Left ventricle myocardium inferior (tissue), 1 donor: ENCODE results near the gene DIAPH3. TPM values are rescaled to one million over a fixed set of nuclear protein-coding genes. Genes with fewer than 3 reads are reported as not detected.

Experiments used
- DNase-seq: peaks from one replicate; pipeline ENCODE4 v3.0.0-alpha.2; 2020
- H3K27ac ChIP-seq: fragments of 200-600 bp; replicated peaks from 2 replicates; pipeline ENCODE4 v1.8.0; 2021
- H3K27me3 ChIP-seq: fragments of 200-600 bp; 2 replicates; pipeline ENCODE4 v1.8.0; 2021; ENCODE audit warnings: low read depth
- H3K36me3 ChIP-seq: fragments of 200-600 bp; 2 replicates; pipeline ENCODE4 v1.8.0; 2021
- H3K4me1 ChIP-seq: fragments of 200-600 bp; 2 replicates; pipeline ENCODE4 v1.8.0; 2021
- H3K4me3 ChIP-seq: fragments of 200-600 bp; 2 replicates; pipeline ENCODE4 v1.8.0; 2021; ENCODE audit warnings: mild to moderate bottlenecking, moderate library complexity
- H3K9me3 ChIP-seq: fragments of 200-600 bp; replicated peaks from 2 replicates; pipeline ENCODE4 v1.8.0; 2021
- intact Hi-C: fragments of 100-400 bp; cut with micrococcal nuclease; formaldehyde crosslinking; loops from one replicate; pipeline ENCODE4 v1.11.0; 2022
- total RNA-seq: library from RNA; stranded (reverse); fragmentation: NEBNext Ultra II Directional; extraction: Animal tissue kit (Norgen Biotek cat#: 25700); gene quantifications from one replicate; pipeline ENCODE4 v1.2.1, GENCODE V29; 2021
- TF ChIP-seq, protein P1 (sequence below): fragments of 200-600 bp; IDR thresholded peaks from 2 replicates; pipeline ENCODE4 v1.8.0; 2021; ENCODE audit warnings: antibody characterized with exemption, mild to moderate bottlenecking, borderline replicate concordance
- donor health status: DM: no; HTN: yes; CAD: no; lungs with severe emphysema.

DIAPH3 gene
- total RNA-seq, 1 donor from 2014 or later = 0.25 TPM

DNA sequence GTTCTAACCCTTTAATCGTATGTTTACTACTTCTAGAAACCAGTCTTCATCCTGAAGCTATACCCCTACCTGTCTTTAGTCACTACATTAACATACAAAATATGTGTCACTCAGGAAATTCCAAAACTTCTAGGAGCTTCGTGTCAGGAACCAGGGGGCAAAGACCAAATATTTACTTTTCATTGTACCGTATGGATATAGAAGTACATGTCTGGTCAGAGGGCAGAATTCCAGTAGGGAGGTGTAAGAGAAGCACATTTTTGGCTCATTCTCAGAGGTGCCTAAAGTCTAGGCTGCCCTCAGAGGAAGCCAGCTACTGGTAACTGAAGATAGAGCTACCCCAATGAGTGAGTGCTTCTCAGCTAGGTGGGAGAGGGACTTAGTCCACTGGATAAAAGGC, 320.7 kb downstream of the DIAPH3 start:
- H3K27ac ChIP-seq = no peak overlapping the region
- TF ChIP-seq, protein P1, sequence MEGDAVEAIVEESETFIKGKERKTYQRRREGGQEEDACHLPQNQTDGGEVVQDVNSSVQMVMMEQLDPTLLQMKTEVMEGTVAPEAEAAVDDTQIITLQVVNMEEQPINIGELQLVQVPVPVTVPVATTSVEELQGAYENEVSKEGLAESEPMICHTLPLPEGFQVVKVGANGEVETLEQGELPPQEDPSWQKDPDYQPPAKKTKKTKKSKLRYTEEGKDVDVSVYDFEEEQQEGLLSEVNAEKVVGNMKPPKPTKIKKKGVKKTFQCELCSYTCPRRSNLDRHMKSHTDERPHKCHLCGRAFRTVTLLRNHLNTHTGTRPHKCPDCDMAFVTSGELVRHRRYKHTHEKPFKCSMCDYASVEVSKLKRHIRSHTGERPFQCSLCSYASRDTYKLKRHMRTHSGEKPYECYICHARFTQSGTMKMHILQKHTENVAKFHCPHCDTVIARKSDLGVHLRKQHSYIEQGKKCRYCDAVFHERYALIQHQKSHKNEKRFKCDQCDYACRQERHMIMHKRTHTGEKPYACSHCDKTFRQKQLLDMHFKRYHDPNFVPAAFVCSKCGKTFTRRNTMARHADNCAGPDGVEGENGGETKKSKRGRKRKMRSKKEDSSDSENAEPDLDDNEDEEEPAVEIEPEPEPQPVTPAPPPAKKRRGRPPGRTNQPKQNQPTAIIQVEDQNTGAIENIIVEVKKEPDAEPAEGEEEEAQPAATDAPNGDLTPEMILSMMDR = no peak
- H3K9me3 ChIP-seq = no peaks in the 10 kb centered on the region
- H3K27me3 ChIP-seq = no peaks in the 10 kb centered on the region
- no peak overlapping the region for H3K4me3 ChIP-seq
- intact Hi-C loops = no loop called here
- no peak for DNase-seq
- no peaks in the 10 kb centered on the region for H3K4me1 ChIP-seq
- no peaks in the 10 kb centered on the region for H3K36me3 ChIP-seq

- Histone ChIP-seq H3K4me1 (no peaks in the 10 kb centered on the region), H3K36me3 (no peaks in the 10 kb centered on the region), H3K27me3 (no peaks in the 10 kb centered on the region), H3K9me3 (no peaks in the 10 kb centered on the region), H3K4me3 (no peak overlapping the region), H3K27ac (no peak overlapping the region)
- no peak for DNase-seq
- intact Hi-C loops = no loop called here
- TF ChIP-seq, protein P1 = no peak
These were observed 321.2 kb downstream of the DIAPH3 start for GRCh38 chr13:59842507-59842906.

DNA sequence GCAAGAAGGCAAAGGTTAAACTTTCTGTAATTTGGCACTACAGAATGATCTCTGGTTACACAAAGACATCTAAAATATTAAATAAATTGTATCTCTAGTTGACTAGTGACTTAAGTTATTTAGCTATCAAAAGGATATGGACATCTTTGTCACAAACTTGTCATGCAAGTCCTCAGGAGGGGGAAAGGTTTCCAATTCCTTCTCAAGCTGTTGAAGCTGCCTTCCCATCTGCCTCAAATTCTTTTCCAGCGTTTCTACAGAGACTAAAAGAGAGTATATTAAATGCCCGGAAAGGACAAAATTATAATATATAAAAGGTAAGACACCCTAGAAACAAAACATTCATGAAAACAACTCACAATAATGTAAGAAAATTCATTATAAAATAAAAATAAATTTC, 324.5 kb downstream of the DIAPH3 start:
- Histone ChIP-seq H3K27ac (no peak overlapping the region), H3K4me1 (no peaks in the 10 kb centered on the region), H3K36me3 (no peaks in the 10 kb centered on the region), H3K9me3 (no peaks in the 10 kb centered on the region), H3K27me3 (no peaks in the 10 kb centered on the region), H3K4me3 (no peak overlapping the region)
- intact Hi-C loops = no loop called here
- DNase-seq = no peak
- TF ChIP-seq, protein P1 = no peak

DNA sequence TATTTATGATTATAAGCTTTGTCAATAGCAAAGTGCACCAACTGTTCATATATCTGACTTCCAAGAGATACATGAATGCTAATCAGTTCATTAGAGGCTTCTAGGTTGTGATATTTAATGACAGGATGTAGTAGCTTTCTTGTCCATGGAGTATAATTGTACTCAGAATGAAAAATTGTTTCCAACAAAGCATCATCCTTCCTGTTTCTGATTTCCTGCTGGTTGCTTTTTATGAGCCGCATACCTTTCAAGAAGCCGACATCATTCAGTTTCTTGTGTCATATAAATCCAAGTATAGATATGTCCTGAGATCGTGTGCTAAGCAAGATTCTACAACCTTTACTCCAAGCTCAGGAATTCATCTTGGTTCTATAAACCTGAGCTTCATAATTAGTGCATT, 326.6 kb downstream of the DIAPH3 start:
- TF ChIP-seq, protein P1 = no peak
- intact Hi-C loops = no loop called here
- no peak for DNase-seq
- Histone ChIP-seq H3K4me1 (no peaks in the 10 kb centered on the region), H3K4me3 (no peak overlapping the region), H3K36me3 (no peaks in the 10 kb centered on the region), H3K27ac (no peak overlapping the region), H3K27me3 (no peaks in the 10 kb centered on the region), H3K9me3 (no peaks in the 10 kb centered on the region)

DNA sequence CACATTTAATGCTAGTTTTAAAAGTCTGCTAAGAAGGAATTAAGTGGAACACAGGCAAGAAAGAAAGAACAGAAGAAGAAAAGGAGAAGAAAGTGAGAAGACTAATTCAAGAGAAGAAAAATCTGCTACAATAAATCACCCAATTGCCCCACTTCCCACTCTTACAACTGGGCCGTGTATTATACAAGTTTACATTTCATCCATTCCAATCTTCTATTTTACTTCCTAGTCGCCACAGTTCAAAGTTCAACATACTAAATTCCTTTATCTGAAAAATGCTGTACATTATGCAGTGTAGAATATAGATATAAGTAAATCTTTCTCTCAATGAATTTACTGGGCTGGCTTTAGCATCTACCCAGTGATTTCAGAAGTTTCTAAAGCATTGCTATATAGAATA, 328.2 kb downstream of the DIAPH3 start:
- TF ChIP-seq, protein P1 = no peak
- Histone ChIP-seq H3K27me3 (no peaks in the 10 kb centered on the region), H3K36me3 (no peaks in the 10 kb centered on the region), H3K4me3 (no peak overlapping the region), H3K4me1 (no peaks in the 10 kb centered on the region), H3K9me3 (no peaks in the 10 kb centered on the region), H3K27ac (no peak overlapping the region)
- DNase-seq = no peak
- intact Hi-C loops = no loop called here

DNA sequence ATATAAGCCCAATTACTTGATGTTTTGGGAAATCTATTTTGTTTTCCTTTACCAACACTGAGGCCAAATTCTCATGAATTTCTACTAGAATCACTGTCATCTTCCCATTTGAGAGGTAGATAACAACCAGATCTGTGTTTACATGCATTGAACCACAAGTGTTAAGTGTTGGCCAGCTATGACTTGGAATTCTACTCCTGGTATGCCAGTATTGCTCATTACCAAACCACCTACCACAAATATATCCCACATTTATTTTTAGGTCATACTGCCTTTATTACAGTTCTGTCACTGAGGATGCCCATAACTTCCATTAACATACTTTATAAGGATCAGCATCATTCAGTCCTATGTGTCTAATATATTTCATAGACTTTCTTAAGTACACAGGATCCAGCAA, 328.9 kb downstream of the DIAPH3 start:
- Histone ChIP-seq H3K36me3 (no peaks in the 10 kb centered on the region), H3K4me3 (no peak overlapping the region), H3K27ac (no peak overlapping the region), H3K9me3 (no peaks in the 10 kb centered on the region), H3K27me3 (no peaks in the 10 kb centered on the region), H3K4me1 (no peaks in the 10 kb centered on the region)
- TF ChIP-seq, protein P1 = no peak
- intact Hi-C loops = no loop called here
- no peak for DNase-seq
